SK-N-SH (cell line): ENCODE results near the gene KRTAP9-9. TPM values are rescaled to one million over a fixed set of nuclear protein-coding genes. Genes with fewer than 3 reads are reported as not detected.

ENCODE experiments used
- CTCF ChIA-PET: fragments of 300-600, 350-600 bp; formaldehyde crosslinking; extraction: SDS; loops from one replicate; lab custom pipeline; 2021; lab: Yijun Ruan, JAX
- POLR2A ChIA-PET: fragments of 350-600 bp; sonication (Branson Sonifier 250); formaldehyde crosslinking; extraction: SDS; loops from one replicate; lab custom pipeline; 2020; ENCODE audit warnings: antibody characterized with exemption, inconsistent platforms; lab: Yijun Ruan, JAX
- DNase-seq: peaks from one replicate; pipeline ENCODE4 v3.0.0; 2012
- H2AFZ ChIP-seq: fragments of 200-600 bp; sonication (generic); 2 replicates; pipeline ENCODE4 v1.8.1; 2016; ENCODE audit warnings: antibody characterized with exemption, mild to moderate bottlenecking, low read depth
- H3F3A ChIP-seq: fragments of 200-600 bp; sonication (generic); replicated peaks from 2 replicates; pipeline ENCODE3; 2016; ENCODE audit warnings: antibody characterized with exemption, mild to moderate bottlenecking; ENCODE audit not compliant: insufficient read depth
- H3K27ac ChIP-seq, 2 experiments: fragments of 200-500 bp in 1 of 2; fragments of 200-600 bp in 1 of 2; sonication (Bioruptor generic) in 1 of 2; sonication (generic), shearing (Covaris generic) in 1 of 2; 2 replicates each; pipeline versions ENCODE4 v1.5.1 to v1.6.1; 2014 to 2016; ENCODE audit warnings: low read depth in 2 of 2, inconsistent platforms in 1 of 2, low read length in 1 of 2, mild to moderate bottlenecking in 1 of 2, mixed read lengths in 1 of 2
- H3K27me3 ChIP-seq: fragments of 200-600 bp; sonication (generic), shearing (Covaris generic); 2 replicates; pipeline ENCODE4 v1.6.1; 2016; ENCODE audit warnings: mixed run types; ENCODE audit not compliant: insufficient read depth
- H3K36me3 ChIP-seq, 2 experiments: fragments of 200-500 bp in 1 of 2; fragments of 200-600 bp in 1 of 2; sonication (Bioruptor generic) in 1 of 2; sonication (generic) in 1 of 2; replicated peaks in 1 of 2; 2 replicates each; pipeline versions ENCODE3 to v1.5.1; 2014 to 2016; ENCODE audit warnings: low read length in 1 of 2, mild to moderate bottlenecking in 1 of 2; ENCODE audit not compliant: insufficient read depth in 2 of 2, control insufficient read depth in 1 of 2
- H3K4me1 ChIP-seq, 2 experiments: fragments of 200-500 bp in 1 of 2; fragments of 200-600 bp in 1 of 2; sonication (Bioruptor generic) in 1 of 2; sonication (generic), shearing (Covaris generic) in 1 of 2; 2 replicates each; pipeline versions ENCODE4 v1.5.1 to v1.6.1; 2014 to 2016; ENCODE audit warnings: low read depth in 1 of 2, low read length in 1 of 2, mixed run types in 1 of 2; ENCODE audit not compliant: insufficient read depth in 2 of 2, control insufficient read depth in 1 of 2
- H3K4me2 ChIP-seq: fragments of 200-600 bp; sonication (generic), shearing (Covaris generic); 2 replicates; pipeline ENCODE4 v1.6.1; 2017; ENCODE audit warnings: mixed run types
- H3K4me3 ChIP-seq, 2 experiments: fragments of 200-500 bp in 1 of 2; fragments of 200-600 bp in 1 of 2; sonication (Bioruptor generic) in 1 of 2; sonication (generic), shearing (Covaris generic) in 1 of 2; 2 replicates each; pipeline versions ENCODE4 v1.5.1 to v1.8.1; 2014 to 2016; ENCODE audit warnings: low read depth in 2 of 2, inconsistent platforms in 1 of 2, low read length in 1 of 2, mild to moderate bottlenecking in 1 of 2, mixed read lengths in 1 of 2, moderate library complexity in 1 of 2
- H3K79me2 ChIP-seq: fragments of 200-600 bp; sonication (generic); 2 replicates; pipeline ENCODE4 v1.8.1; 2017; ENCODE audit warnings: mild to moderate bottlenecking; ENCODE audit not compliant: insufficient read depth
- H3K9ac ChIP-seq: fragments of 200-600 bp; sonication (generic); 2 replicates; pipeline ENCODE4 v1.6.1; 2017; ENCODE audit warnings: mixed run types
- H3K9me2 ChIP-seq: fragments of 200-600 bp; sonication (generic); 2 replicates; pipeline ENCODE4 v1.6.1; 2017; ENCODE audit warnings: mixed run types
- H3K9me3 ChIP-seq: fragments of 200-600 bp; sonication (generic); 2 replicates; pipeline ENCODE4 v1.6.1; 2017; ENCODE audit warnings: mixed run types, mild to moderate bottlenecking, moderate library complexity
- H4K20me1 ChIP-seq: fragments of 200-600 bp; sonication (generic); 2 replicates; pipeline ENCODE4 v1.6.1; 2017; ENCODE audit warnings: mild to moderate bottlenecking, mixed run types; ENCODE audit not compliant: insufficient read depth
- ELF1 ChIP-seq: IDR thresholded peaks from 2 replicates; pipeline ENCODE4 v1.4.0; 2012
- FOXM1 ChIP-seq: IDR thresholded peaks from 2 replicates; pipeline ENCODE4 v1.4.0; 2012; ENCODE audit warnings: low read depth, mild to moderate bottlenecking
- IRF3 ChIP-seq: fragments of 150-350 bp; IDR thresholded peaks from 2 replicates; pipeline ENCODE4 v1.6.1; 2016; ENCODE audit warnings: mild to moderate bottlenecking, low read depth, low read length
- JUND ChIP-seq: IDR thresholded peaks from 2 replicates; pipeline ENCODE4 v1.4.0; 2012
- NFIC ChIP-seq: IDR thresholded peaks from 2 replicates; pipeline ENCODE4 v1.4.0; 2012; ENCODE audit warnings: borderline replicate concordance
- NRF1 ChIP-seq: IDR thresholded peaks from 2 replicates; pipeline ENCODE4 v1.6.1; 2012; ENCODE audit warnings: low read depth, mild to moderate bottlenecking, low read length
- PBX3 ChIP-seq: IDR thresholded peaks from 2 replicates; pipeline ENCODE4; 2012
- POLR2AphosphoS5 ChIP-seq: IDR thresholded peaks from 2 replicates; pipeline ENCODE4 v1.6.1; 2012; ENCODE audit warnings: low read depth, low read length
- RXRA ChIP-seq: IDR thresholded peaks from 2 replicates; pipeline ENCODE4 v1.4.0; 2012; ENCODE audit warnings: low read depth, mild to moderate bottlenecking, borderline replicate concordance
- SMC3 ChIP-seq: IDR thresholded peaks from 2 replicates; pipeline ENCODE4 v1.6.1; 2012; ENCODE audit warnings: low read depth, low read length, improper control_type of control experiment
- TAF1 ChIP-seq: IDR thresholded peaks from 2 replicates; pipeline ENCODE4 v1.6.1; 2012; ENCODE audit warnings: low read depth, mild to moderate bottlenecking, low read length, moderate library complexity, borderline replicate concordance
- TCF12 ChIP-seq: IDR thresholded peaks from 2 replicates; pipeline ENCODE4 v1.4.0; 2012
- TEAD4 ChIP-seq: IDR thresholded peaks from 2 replicates; pipeline ENCODE4 v1.4.0; 2012; ENCODE audit warnings: mild to moderate bottlenecking, borderline replicate concordance; ENCODE audit not compliant: insufficient read depth
- WGBS: methylation state at CpG from one replicate; pipeline ENCODE4 v1.1.6; 2017; ENCODE audit warnings: low lambda C conversion rate; 5-methylcytosine and 5-hydroxymethylcytosine counted together
- polyA plus RNA-seq, 3 experiments: library from polyadenylated mRNA; depleted of rRNA; stranded (reverse); fragments of >200 nt; gene quantifications; 2 replicates each; pipeline ENCODE4 v1.2.3, GENCODE V29; 2012

The KRTAP9-9 gene
- polyA plus RNA-seq, 1 of the 3 experiments (the other 2 are of a cell fraction), result not detected

- DNase-seq, result no peak
- Histone ChIP-seq H2AFZ (no peak overlapping the region), H3K4me1 (no peaks in the 10 kb centered on the region), H3K9me2 (no peaks in the 10 kb centered on the region), H3K4me2 (no peak overlapping the region), H3K36me3 (no peaks in the 10 kb centered on the region), H4K20me1 (no peaks in the 10 kb centered on the region), H3K27ac (no peak overlapping the region), H3K9me3 (no peaks in the 10 kb centered on the region), H3K79me2 (no peaks in the 10 kb centered on the region), H3K4me3 (no peak overlapping the region), H3K9ac (no peak overlapping the region), H3F3A (no peaks in the 10 kb centered on the region), H3K27me3 (no peaks in the 10 kb centered on the region)
- ChIA-PET CTCF (no interaction called here), POLR2A (no interaction called here)
- no peak for TF ChIP-seq TCF12
- TF ChIP-seq TAF1, result no peak
- TF ChIP-seq PBX3, result no peak
- no peak for TF ChIP-seq POLR2AphosphoS5
- no peak for TF ChIP-seq RXRA
- TF ChIP-seq JUND, result no peak
- no peak for TF ChIP-seq FOXM1
- TF ChIP-seq NRF1, result no peak
- WGBS, result 11% methylated on average over 3 of the region's 3 CpGs
These were observed 23.2 kb downstream of the KRTAP9-9 start for GRCh38 chr17:41278176-41278955.

GRCh38 chr17:41284043-41284442, 28.9 kb downstream of the KRTAP9-9 start:
- Histone ChIP-seq H3K4me2 (no peak overlapping the region), H3K4me1 (no peaks in the 10 kb centered on the region), H3K79me2 (no peaks in the 10 kb centered on the region), H2AFZ (no peak overlapping the region), H3K9ac (no peak overlapping the region), H3K36me3 (no peaks in the 10 kb centered on the region), H3F3A (no peaks in the 10 kb centered on the region), H3K27ac (no peak overlapping the region), H3K9me2 (no peaks in the 10 kb centered on the region), H3K9me3 (no peaks in the 10 kb centered on the region), H4K20me1 (no peaks in the 10 kb centered on the region), H3K27me3 (peaks cover 16% of the 10 kb centered on the region), H3K4me3 (no peak overlapping the region)
- 14% methylated on average over 3 of the region's 3 CpGs for WGBS
- TF ChIP-seq POLR2AphosphoS5 (no peak), TEAD4 (no peak), JUND (no peak), PBX3 (no peak), TCF12 (no peak), ELF1 (no peak), NFIC (no peak), TAF1 (no peak), SMC3 (no peak), FOXM1 (no peak), IRF3 (no peak)
- POLR2A ChIA-PET, result no interaction called here
- CTCF ChIA-PET, result interaction anchor here (1.0 kb wide), 1 partner anchor 265 kb away, joined by 4 read pairs; no protein-coding TSS in a partner anchor
- DNase-seq, result no peak
